NCI-H526 treated with DMSO at 0.1 percent for 48 hours (cell line): ENCODE data around the gene WIPF2.
"Not testable (repeated sequence)": the region's sequence is repeated elsewhere in the genome, so short reads cannot be mapped to it uniquely, and the experiment has no call there.

Experiments
- DNase-seq: peaks from one replicate; lab custom pipeline; 2025; lab: John Stamatoyannopoulos, UW

The WIPF2 gene

GRCh38 chr17:40191237-40192208, 27.6 kb upstream of the WIPF2 start:
- DNase-seq = peak; percentile 71

- DNase-seq = no peak
Observed at GRCh38 chr17:40192961-40193360, 26.1 kb upstream of the WIPF2 start.

- DNase-seq = no peak
Observed at GRCh38 chr17:40194821-40195220, 24.3 kb upstream of the WIPF2 start.

- DNase-seq = no peak
Observed at GRCh38 chr17:40197550-40197949, 21.6 kb upstream of the WIPF2 start.

- DNase-seq = not testable (repeated sequence)
Observed at GRCh38 chr17:40197965-40198456, 21.1 kb upstream of the WIPF2 start.

DNA sequence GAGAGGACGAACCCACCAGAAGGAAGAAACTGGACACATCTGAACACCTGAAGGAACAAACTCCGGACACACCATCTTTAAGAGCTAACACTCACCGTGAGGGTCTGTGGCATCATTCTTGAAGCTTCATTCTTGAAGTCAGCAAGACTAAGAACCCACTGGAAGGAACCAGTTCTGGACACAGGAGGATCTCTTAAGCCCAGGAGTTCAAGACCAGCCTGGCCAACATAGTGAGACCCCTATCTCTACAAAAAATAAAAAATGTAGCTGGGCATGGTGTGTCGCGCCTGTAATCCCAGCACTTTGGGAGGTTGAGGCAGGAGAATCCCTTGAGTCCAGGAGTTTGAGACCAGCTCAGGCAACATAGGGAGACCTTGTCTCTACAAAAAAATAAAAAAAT, 20.5 kb upstream of the WIPF2 start:
- DNase-seq = no peak

- no peak for DNase-seq
Observed at GRCh38 chr17:40203131-40203530, 16.0 kb upstream of the WIPF2 start.

GRCh38 chr17:40206193-40206592, 12.9 kb upstream of the WIPF2 start:
- not testable (repeated sequence) for DNase-seq

DNA sequence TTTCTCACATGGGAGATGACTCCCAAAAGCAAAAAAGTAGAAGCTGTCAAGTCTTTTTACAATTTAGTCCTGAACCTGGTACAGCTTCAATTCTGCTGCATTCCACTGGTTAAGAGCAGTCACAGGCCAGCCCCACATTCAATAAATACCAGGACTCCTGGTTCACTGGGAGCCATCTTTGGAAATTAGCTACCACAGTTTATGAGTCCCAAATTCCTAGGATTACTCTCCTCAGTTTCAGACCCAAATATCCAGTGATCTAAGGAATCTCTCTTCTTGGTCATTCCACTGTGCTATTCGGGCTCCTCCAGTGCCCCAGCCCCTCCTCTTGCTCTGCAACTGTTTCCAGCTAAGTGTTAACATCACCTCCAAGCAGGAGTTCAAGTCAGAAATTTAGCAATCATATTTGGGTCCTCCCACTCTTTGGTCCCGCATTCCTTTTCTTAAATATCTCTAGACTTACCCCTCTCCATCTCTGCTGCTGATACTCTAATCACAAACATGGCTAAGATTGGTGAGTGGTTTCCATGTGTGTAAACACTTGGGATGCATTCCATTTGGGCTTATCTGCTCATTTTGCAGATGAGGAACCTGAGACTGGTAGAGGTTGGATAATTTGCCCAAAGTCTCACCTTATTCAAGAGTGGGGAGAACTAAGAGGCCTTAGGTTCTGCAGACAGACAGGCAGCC, 9.6 kb upstream of the WIPF2 start:
- DNase-seq = no peak

DNA sequence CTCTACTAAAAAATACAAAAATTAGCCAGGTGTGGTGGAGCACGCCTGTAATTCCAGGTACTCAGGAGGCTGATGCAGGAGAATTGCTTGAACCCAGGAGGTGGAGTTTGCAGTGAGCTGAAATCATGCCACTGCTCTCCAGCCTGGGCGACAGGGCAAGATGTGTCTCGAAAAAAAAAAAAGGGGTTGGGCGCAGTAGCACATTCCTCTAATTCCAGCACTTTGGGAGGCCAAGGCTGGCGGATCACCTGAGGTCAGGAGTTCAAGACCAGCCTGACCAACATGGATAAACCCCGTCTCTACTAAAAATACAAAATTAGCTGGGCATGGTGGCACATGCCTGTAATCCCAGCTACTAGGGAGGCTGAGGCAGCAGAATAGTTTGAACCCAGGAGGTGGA, 5.2 kb upstream of the WIPF2 start:
- DNase-seq = not testable (repeated sequence)

GRCh38 chr17:40218006-40218739, 931 bp upstream of the WIPF2 start:
- DNase-seq = no peak

DNA sequence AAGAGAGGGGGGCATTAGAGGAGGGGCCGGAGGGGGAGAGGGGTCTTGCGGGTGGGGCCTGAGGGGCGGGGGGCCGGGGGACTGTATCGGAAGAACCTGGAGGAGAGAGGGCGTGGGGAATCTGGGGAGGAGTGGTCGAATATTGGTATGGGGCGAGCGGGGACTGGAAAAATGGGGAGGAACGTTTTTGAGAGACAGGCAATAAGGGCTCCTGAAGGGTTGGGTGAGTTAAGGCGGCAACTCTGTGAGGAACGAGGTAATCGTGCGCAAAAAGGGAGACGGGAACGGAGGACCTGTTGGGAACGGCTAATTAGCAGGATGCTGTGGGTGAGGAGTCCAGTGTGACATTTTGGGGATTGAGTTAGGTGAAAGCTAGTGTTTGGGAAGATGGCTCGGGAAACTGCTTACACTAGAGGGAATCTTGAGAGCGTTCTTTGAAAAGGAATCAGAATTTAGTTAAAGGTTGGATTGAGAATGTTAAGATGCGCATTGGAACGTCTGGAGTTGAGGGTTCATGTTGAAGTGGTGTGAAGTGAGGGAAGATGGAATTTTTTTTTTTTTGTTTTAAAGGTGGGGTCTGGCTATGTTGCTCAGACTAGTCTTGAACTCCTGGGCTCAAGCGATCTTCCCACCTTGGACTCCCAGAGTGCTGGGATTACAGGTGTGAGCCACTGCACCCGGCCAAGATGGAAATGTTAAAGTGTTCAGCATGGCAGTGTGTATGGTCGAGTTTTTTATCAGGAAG, 662 bp downstream of the WIPF2 start:
- peak; percentile 54 for DNase-seq

- DNase-seq = no peak
Observed at GRCh38 chr17:40224718-40225550, 5.8 kb downstream of the WIPF2 start.

DNA sequence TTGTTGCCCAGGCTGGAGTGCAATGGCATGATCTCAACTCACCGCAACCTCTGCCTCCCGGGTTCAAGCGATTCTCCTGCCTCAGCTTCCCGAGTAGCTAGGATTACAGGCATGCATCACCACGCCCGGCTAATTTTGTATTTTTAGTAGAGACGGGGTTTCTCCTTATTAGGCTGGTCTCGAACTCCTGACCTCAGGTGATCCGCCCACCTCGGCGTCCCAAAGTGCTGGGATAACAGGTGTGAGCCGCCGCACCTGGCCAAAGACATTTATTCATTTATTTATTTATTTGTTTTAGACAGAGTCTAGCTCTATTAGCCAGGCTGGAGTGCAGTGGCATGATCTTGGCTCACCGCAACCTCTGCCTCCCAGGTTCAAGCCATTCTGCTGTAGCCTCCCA, 10.0 kb downstream of the WIPF2 start:
- DNase-seq = not testable (repeated sequence)

DNA sequence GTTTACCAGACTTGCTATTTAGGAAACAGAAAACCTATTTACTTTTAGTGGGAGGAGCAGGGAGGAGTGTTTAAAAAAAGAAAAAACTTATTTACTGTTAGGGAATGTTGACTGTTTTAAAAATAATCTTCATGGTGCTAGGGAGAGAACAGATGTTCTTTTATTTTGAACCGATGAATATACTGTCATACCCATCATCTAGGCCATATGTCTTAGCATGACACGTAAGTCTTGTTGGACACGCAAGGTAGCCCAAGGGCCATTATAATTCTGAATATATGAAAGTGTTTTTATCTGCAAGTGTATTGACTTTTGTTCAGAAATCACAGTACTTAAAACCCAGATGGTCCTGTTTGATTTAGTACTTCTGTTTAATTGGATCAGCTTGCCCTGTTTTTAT, 11.6 kb downstream of the WIPF2 start:
- no peak for DNase-seq

GRCh38 chr17:40231928-40232327, 12.8 kb downstream of the WIPF2 start:
- not testable (repeated sequence) for DNase-seq

DNA sequence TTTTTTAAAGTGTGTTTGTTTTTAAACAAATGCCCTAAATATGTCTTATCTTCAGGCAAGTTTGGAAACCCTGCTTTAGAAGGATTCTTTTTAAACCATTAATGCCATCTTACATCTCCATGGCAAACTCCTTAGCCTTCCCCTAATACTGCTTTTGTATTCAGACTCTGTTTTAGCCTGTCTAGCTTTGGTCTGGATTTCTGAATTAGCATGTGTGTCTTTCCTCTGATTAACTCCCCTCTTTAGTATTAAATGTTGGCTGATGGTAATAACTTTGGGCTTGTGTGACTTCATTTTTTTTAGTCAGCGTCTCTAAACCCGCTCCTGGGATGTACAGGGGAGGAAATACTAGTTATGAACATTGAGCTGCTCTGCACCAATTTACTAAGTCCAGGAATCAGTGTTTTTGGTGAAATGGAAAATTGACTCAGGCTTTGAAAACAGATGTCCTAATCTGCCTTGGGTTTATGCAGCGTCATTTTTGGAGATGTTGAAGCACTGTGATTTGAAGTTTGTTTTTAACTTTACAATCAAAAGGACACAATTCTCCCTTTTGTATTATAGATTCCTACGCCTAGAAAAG, 22.2 kb downstream of the WIPF2 start:
- DNase-seq = no peak

GRCh38 chr17:40242774-40243173, 23.7 kb downstream of the WIPF2 start:
- DNase-seq = no peak

DNA sequence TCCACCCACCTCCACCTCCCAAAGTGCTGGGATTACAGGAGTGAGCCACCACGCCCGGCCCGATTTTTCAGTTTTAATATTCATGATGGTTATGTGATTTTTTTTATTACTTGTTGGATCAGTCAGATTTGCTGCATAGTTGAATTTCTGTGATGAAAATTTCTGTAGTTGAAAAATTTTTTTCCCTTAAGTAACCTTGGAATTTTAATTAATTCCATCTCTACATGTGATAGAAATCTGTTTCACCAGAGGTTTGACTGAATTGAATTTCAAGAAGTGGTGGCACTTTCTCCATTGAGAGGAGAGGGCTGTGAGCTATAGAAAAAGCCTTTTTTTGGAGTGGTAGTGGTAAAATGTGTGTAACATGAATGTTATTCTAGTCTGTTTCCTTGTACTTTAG, 24.7 kb downstream of the WIPF2 start:
- no peak for DNase-seq

GRCh38 chr17:40244255-40244654, 25.2 kb downstream of the WIPF2 start:
- DNase-seq = no peak
